IgD-negative memory B cell (primary cell): Measurements from ENCODE around the gene PIK3R5. TPM values are rescaled to one million over a fixed set of nuclear protein-coding genes. Genes with fewer than 3 reads are reported as not detected.
"Not testable (repeated sequence)": the region's sequence is repeated elsewhere in the genome, so short reads cannot be mapped to it uniquely, and the experiment has no call there.

Experiments
- H3K27ac Mint-ChIP-seq, 3 donors: one replicate each; pipeline ENCODE4 v1.8.0; 2020 to 2022; ENCODE audit warnings: mild to moderate bottlenecking in 3 of 3, mixed read lengths in 3 of 3, moderate library complexity in 1 of 3
- H3K27me3 Mint-ChIP-seq: one replicate; pipeline ENCODE4 v1.8.0; 2021; ENCODE audit warnings: mixed read lengths
- H3K36me3 Mint-ChIP-seq: one replicate; pipeline ENCODE4 v1.8.0; 2020; ENCODE audit warnings: mild to moderate bottlenecking, mixed read lengths
- H3K4me1 Mint-ChIP-seq, 3 donors: one replicate each; pipeline ENCODE4 v1.8.0; 2020 to 2022; ENCODE audit warnings: mixed read lengths in 3 of 3, mild to moderate bottlenecking in 1 of 3
- H3K4me3 Mint-ChIP-seq, 4 donors: one replicate each; pipeline ENCODE4 v1.8.0; 2020 to 2022; ENCODE audit warnings: mild to moderate bottlenecking in 4 of 4, mixed read lengths in 4 of 4, moderate library complexity in 3 of 4
- H3K9me3 Mint-ChIP-seq, 3 donors: one replicate each; pipeline ENCODE4 v1.8.0; 2020 to 2021; ENCODE audit warnings: mixed read lengths in 3 of 3, mild to moderate bottlenecking in 1 of 3
- polyA plus RNA-seq: library from polyadenylated mRNA; unstranded; fragments of 300-500 nt; fragmentation: Illumina TruSeq; gene quantifications from one replicate; pipeline ENCODE4 v1.2.3, GENCODE V29; 2021

PIK3R5 gene
- polyA plus RNA-seq, 1 donor from 2014 or later = 30.7 TPM

DNA sequence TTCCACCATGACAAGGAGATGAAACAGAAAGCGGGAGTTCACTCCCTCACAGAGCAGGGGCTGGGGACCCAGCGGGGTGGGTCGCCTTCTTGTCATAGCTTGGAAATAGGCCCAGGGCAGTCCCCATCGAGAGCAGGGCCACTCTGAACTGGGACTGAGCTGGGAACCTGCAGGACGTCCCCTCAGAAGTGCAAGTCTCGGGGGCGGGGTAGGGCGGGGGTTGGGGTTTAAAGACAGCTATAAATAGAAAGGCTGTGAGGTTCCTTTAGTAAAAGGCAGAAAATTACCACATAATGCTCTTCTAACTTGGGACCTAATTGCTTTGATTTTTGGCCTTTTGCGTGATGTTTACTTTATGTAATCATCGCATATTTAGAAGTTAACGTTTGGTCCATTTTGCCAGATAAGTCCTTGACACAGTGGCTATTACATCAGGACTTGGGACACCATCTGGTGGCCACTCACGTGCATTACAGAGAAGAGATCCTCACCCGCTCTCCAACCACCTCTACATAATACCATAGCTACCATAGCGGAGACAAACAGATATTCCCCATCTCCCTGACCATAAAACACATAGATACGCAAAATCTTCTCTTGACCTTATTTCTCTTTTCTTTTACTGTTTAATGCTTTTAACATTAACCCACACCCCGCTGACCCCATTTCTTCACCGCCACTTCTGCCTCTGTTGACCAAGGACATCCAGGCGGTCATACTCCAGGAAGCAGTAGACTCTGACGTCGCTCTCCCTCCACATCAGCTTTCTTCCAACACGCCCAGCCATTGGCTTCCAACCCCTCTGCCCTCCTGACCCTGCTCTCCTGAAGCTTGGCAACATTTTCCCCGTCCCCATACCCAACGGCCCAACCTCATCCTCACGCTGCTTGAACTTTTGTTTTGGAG is 70.6 kb downstream of the PIK3R5 start:
- no peaks in the 10 kb centered on the region for H3K27me3 Mint-ChIP-seq
- H3K4me1 Mint-ChIP-seq = peaks cover 28 to 43% (median 35%) of the 10 kb centered on the region in 3 donors
- H3K9me3 Mint-ChIP-seq = no peaks in the 10 kb centered on the region
- H3K27ac Mint-ChIP-seq = peak overlapping the region; percentile 3 to 84 (median 30)
- H3K36me3 Mint-ChIP-seq = peaks cover 12% of the 10 kb centered on the region
- H3K4me3 Mint-ChIP-seq = peak overlapping the region in 1 of 4 donors; percentile 2

DNA sequence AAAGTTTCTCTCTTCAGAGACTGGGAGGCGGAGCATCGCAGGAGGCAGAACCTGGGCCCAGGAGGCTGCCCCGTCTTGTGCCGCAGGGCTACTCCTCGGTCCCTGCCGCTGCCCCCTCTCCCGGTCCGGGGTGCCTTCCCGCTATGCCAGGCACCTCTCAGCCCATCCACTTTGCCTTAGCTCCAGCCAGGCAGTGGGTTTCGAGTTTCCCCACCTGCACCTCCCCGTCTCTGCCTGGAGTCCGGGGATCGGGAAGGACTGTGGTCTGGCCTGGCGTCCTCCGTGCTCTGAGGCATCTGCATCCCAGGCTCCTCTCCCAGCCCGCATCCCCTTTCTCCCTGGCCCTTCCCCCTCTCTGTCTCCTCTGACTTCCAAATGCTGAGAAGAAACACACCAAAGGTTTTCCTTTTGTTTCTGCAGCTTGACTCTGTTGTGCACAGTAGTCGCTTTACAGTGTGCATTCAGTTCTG is 71.3 kb downstream of the PIK3R5 start:
- Mint-ChIP-seq H3K4me3 (no peak overlapping the region), H3K9me3 (no peaks in the 10 kb centered on the region), H3K36me3 (peaks cover 11% of the 10 kb centered on the region), H3K27me3 (no peaks in the 10 kb centered on the region), H3K27ac (peak overlapping the region in 1 of 3 donors; percentile 3), H3K4me1 (peaks cover 26 to 40% (median 31%) of the 10 kb centered on the region in 3 donors)

GRCh38 chr17:8893621-8894201 is 71.8 kb downstream of the PIK3R5 start:
- Mint-ChIP-seq H3K9me3 (no peaks in the 10 kb centered on the region), H3K4me1 (peaks cover 20 to 36% (median 27%) of the 10 kb centered on the region in 3 donors), H3K36me3 (peaks cover 10% of the 10 kb centered on the region), H3K27ac (no peak overlapping the region), H3K4me3 (no peak overlapping the region), H3K27me3 (no peaks in the 10 kb centered on the region)

- no peak overlapping the region for H3K4me3 Mint-ChIP-seq
- peaks cover 10% of the 10 kb centered on the region for H3K36me3 Mint-ChIP-seq
- H3K4me1 Mint-ChIP-seq = peaks cover 16 to 29% (median 23%) of the 10 kb centered on the region in 3 donors
- H3K9me3 Mint-ChIP-seq = no peaks in the 10 kb centered on the region
- H3K27me3 Mint-ChIP-seq = no peaks in the 10 kb centered on the region
- H3K27ac Mint-ChIP-seq = peak overlapping the region in 1 of 3 donors; percentile 80
Measured at GRCh38 chr17:8893059-8893458, 72.4 kb downstream of the PIK3R5 start.

DNA sequence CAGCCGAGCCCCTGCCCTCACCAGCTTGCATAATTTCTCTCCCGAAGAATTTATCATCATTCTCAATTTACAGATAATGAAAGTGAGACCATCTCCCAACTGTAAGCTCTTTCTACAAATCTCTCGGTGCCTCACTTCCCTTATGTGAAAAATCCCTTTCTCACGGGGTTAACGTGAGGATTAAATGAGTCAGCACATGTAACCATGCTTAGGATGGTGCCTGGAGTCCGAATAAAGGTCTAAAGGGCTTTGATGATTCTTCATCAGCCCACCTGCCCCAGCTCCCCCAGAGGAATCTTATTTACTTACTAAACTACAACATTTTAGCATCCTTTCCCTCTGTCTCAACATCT is 73.2 kb downstream of the PIK3R5 start:
- Mint-ChIP-seq H3K27ac (peak overlapping the region; percentile 80 to 89 (median 82)), H3K9me3 (no peaks in the 10 kb centered on the region), H3K4me1 (peaks cover 13 to 24% (median 20%) of the 10 kb centered on the region in 3 donors), H3K36me3 (peaks cover 10% of the 10 kb centered on the region), H3K4me3 (peak overlapping the region in 3 of 4 donors; percentile 67 to 79 (median 74)), H3K27me3 (no peaks in the 10 kb centered on the region)

DNA sequence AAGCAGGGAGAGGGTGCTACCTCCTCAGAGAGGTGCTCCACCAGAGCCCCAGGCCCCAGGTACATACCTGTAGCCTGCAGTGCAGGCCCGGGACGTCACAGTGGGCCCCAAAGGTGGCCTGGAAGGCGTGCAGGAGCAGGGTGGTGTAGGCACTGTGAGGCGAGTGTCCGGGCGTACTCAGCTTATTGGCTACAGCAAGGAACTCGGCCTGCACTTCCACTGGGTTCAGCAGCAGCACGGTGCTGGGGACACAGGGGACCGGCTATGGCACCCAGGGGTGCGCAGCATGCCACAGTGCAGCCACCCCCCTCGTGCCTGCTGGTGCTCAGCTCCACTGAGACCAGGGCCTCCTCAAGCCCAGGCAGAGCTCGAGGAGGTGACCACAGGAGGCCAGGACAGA is 74.8 kb downstream of the PIK3R5 start:
- Mint-ChIP-seq H3K9me3 (no peaks in the 10 kb centered on the region), H3K4me1 (peaks cover 13 to 22% (median 14%) of the 10 kb centered on the region in 3 donors), H3K27me3 (no peaks in the 10 kb centered on the region), H3K4me3 (no peak overlapping the region), H3K36me3 (peaks cover 10% of the 10 kb centered on the region), H3K27ac (no peak overlapping the region)

DNA sequence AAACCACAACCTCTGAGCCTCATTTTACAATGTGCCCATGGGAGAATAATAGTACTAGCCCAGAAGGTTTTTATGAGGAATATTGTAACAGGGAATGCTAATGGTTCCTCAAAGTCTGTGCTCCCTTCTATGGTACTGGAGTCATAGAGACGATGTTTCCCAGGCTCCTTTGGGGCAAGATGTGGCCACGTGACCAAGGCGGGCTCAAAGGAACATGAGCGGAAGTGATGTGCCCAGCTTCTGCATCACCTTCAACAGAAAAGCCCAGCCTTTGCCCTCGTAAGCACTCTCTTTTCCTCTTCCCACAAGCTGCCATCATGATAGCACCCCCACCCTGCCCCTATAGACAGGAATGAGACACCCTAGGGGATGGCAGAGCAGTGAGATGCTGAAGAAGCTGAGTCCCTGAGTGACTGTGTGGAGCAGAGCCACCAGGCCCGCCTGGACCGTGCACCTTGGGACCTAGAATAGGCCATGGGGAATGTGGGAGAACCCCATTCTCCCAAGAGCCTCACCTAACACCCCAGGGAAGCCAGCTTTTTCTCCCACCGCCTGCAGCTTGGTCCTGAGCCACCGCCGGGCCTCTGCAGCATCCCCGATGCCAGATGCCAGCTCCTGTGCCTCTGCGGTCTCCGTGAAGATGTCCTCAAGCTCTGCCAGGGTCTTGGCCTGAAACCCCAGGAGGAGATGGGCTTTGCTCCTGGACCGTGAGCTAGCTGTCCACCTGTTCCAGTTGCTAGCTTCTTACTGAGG is 75.9 kb downstream of the PIK3R5 start:
- Mint-ChIP-seq H3K27me3 (no peaks in the 10 kb centered on the region), H3K36me3 (peaks cover 3% of the 10 kb centered on the region), H3K9me3 (no peaks in the 10 kb centered on the region), H3K4me1 (peaks cover 5 to 13% (median 8%) of the 10 kb centered on the region in 3 donors), H3K4me3 (no peak overlapping the region), H3K27ac (peak overlapping the region in 2 of 3 donors; percentile 56 to 80)

GRCh38 chr17:8888704-8889302 is 76.7 kb downstream of the PIK3R5 start:
- peak overlapping the region in 2 of 3 donors; percentile 56 to 80 for H3K27ac Mint-ChIP-seq
- peaks cover 5 to 11% (median 8%) of the 10 kb centered on the region in 3 donors for H3K4me1 Mint-ChIP-seq
- H3K36me3 Mint-ChIP-seq = peaks cover 3% of the 10 kb centered on the region
- H3K4me3 Mint-ChIP-seq = no peak overlapping the region
- no peaks in the 10 kb centered on the region for H3K9me3 Mint-ChIP-seq
- H3K27me3 Mint-ChIP-seq = no peaks in the 10 kb centered on the region

GRCh38 chr17:8887834-8888703 is 77.4 kb downstream of the PIK3R5 start:
- Mint-ChIP-seq H3K36me3 (peaks cover 4% of the 10 kb centered on the region), H3K9me3 (no peaks in the 10 kb centered on the region), H3K27ac (no peak overlapping the region), H3K4me3 (no peak overlapping the region), H3K27me3 (no peaks in the 10 kb centered on the region), H3K4me1 (peaks cover 5 to 11% (median 8%) of the 10 kb centered on the region in 3 donors)

DNA sequence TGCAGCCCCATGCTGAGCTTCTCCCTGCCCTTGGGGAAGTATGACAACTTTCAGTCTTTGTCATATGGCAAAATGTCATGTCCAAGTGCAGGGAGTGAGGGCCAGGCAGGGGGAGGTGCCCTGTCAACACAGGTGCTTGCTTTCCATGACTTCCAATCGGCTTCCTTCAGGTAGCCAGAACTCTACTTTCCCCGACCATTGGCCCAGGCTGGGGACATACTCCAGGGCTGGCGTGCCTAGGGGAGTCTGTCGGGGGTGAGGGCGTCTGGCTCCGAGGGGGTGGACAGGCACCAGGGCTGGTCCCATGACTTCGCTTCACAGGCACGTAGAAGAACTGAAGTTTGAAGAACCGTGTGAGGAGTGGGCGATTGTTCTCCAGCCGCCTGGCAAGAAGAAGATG is 78.2 kb downstream of the PIK3R5 start:
- Mint-ChIP-seq H3K9me3 (no peaks in the 10 kb centered on the region), H3K4me3 (no peak overlapping the region), H3K27ac (no peak overlapping the region), H3K27me3 (no peaks in the 10 kb centered on the region), H3K36me3 (peaks cover 4% of the 10 kb centered on the region), H3K4me1 (peaks cover 3 to 6% (median 5%) of the 10 kb centered on the region in 3 donors)

GRCh38 chr17:8885967-8886684 is 79.4 kb downstream of the PIK3R5 start:
- no peak overlapping the region for H3K4me3 Mint-ChIP-seq
- peak overlapping the region in 1 of 3 donors; percentile 64 for H3K27ac Mint-ChIP-seq
- H3K4me1 Mint-ChIP-seq = peaks cover 0 to 2% (median 0%) of the 10 kb centered on the region in 3 donors
- H3K9me3 Mint-ChIP-seq = no peaks in the 10 kb centered on the region
- H3K36me3 Mint-ChIP-seq = peaks cover 3% of the 10 kb centered on the region
- no peaks in the 10 kb centered on the region for H3K27me3 Mint-ChIP-seq

- H3K27ac Mint-ChIP-seq = peak overlapping the region in 1 of 3 donors; percentile 64
- H3K36me3 Mint-ChIP-seq, H3K4me1 Mint-ChIP-seq, H3K27me3 Mint-ChIP-seq, H3K9me3 Mint-ChIP-seq, H3K4me3 Mint-ChIP-seq: not testable (repeated sequence)
Measured at GRCh38 chr17:8885163-8885966, 80.1 kb downstream of the PIK3R5 start.
